ENCODE data around the gene CAMTA1. TPM values are rescaled to one million over a fixed set of nuclear protein-coding genes. Genes with fewer than 3 reads are reported as not detected.

CAMTA1 gene
- total RNA-seq, 1 experiment from 2014 or later, result 85.2 TPM

GRCh38 chr1:7438396-7438785, 653.1 kb downstream of the CAMTA1 start:
- peaks cover 7% of the 10 kb centered on the region for H3K4me1 ChIP-seq (ENCODE audit: insufficient read depth, low read length, poor library complexity, severe bottlenecking)
- no peak overlapping the region for H3K4me3 ChIP-seq (ENCODE audit: low read depth, low read length, poor library complexity, severe bottlenecking)
- ChIA-PET CTCF (no interaction called here), POLR2A (ENCODE audit: low non-redundant PET) (no interaction called here)
- no peak overlapping the region for H3K27ac ChIP-seq (ENCODE audit: low read depth, low read length, poor library complexity, severe bottlenecking)
- H3K36me3 ChIP-seq (ENCODE audit: insufficient read depth, low read length, poor library complexity, severe bottlenecking), result no peaks in the 10 kb centered on the region
- H3K27me3 ChIP-seq (replicated peaks; ENCODE audit: insufficient read depth, low read depth, low read length, poor library complexity), result no peaks in the 10 kb centered on the region
- TF ChIP-seq, protein P1, sequence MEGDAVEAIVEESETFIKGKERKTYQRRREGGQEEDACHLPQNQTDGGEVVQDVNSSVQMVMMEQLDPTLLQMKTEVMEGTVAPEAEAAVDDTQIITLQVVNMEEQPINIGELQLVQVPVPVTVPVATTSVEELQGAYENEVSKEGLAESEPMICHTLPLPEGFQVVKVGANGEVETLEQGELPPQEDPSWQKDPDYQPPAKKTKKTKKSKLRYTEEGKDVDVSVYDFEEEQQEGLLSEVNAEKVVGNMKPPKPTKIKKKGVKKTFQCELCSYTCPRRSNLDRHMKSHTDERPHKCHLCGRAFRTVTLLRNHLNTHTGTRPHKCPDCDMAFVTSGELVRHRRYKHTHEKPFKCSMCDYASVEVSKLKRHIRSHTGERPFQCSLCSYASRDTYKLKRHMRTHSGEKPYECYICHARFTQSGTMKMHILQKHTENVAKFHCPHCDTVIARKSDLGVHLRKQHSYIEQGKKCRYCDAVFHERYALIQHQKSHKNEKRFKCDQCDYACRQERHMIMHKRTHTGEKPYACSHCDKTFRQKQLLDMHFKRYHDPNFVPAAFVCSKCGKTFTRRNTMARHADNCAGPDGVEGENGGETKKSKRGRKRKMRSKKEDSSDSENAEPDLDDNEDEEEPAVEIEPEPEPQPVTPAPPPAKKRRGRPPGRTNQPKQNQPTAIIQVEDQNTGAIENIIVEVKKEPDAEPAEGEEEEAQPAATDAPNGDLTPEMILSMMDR (conservative IDR thresholded peaks at IDR 0.05; ENCODE audit: low read depth, low read length), result no peak
- no peak for TF ChIP-seq EZH2 (IDR thresholded peaks at IDR 0.05; ENCODE audit: borderline replicate concordance, low read depth, low read length, poor library complexity, severe bottlenecking)
- no TSS peak for BruUV-seq (replicated peaks)
- no peak for DNase-seq (ENCODE audit: low spot score)
- intact Hi-C loops (cut with micrococcal nuclease; ENCODE audit: unreplicated experiment), result no loop called here
- H3K9me3 ChIP-seq (ENCODE audit: low read depth, low read length, poor library complexity, severe bottlenecking), result no peaks in the 10 kb centered on the region

GRCh38 chr1:7438921-7439655, 653.8 kb downstream of the CAMTA1 start:
- H3K4me3 ChIP-seq (ENCODE audit: low read depth, low read length, poor library complexity, severe bottlenecking), result no peak overlapping the region
- peaks cover 7% of the 10 kb centered on the region for H3K4me1 ChIP-seq (ENCODE audit: insufficient read depth, low read length, poor library complexity, severe bottlenecking)
- H3K27me3 ChIP-seq (replicated peaks; ENCODE audit: insufficient read depth, low read depth, low read length, poor library complexity), result no peaks in the 10 kb centered on the region
- ChIA-PET POLR2A (ENCODE audit: low non-redundant PET) (no interaction called here), CTCF (no interaction called here)
- no peaks in the 10 kb centered on the region for H3K9me3 ChIP-seq (ENCODE audit: low read depth, low read length, poor library complexity, severe bottlenecking)
- DNase-seq (ENCODE audit: low spot score), result no peak
- no peaks in the 10 kb centered on the region for H3K36me3 ChIP-seq (ENCODE audit: insufficient read depth, low read length, poor library complexity, severe bottlenecking)
- no TSS peak for BruUV-seq (replicated peaks)
- intact Hi-C loops (cut with micrococcal nuclease; ENCODE audit: unreplicated experiment), result no loop called here
- no peak for TF ChIP-seq EZH2 (IDR thresholded peaks at IDR 0.05; ENCODE audit: borderline replicate concordance, low read depth, low read length, poor library complexity, severe bottlenecking)
- TF ChIP-seq, protein P1 (conservative IDR thresholded peaks at IDR 0.05; ENCODE audit: low read depth, low read length), result no peak
- H3K27ac ChIP-seq (ENCODE audit: low read depth, low read length, poor library complexity, severe bottlenecking), result no peak overlapping the region

DNA sequence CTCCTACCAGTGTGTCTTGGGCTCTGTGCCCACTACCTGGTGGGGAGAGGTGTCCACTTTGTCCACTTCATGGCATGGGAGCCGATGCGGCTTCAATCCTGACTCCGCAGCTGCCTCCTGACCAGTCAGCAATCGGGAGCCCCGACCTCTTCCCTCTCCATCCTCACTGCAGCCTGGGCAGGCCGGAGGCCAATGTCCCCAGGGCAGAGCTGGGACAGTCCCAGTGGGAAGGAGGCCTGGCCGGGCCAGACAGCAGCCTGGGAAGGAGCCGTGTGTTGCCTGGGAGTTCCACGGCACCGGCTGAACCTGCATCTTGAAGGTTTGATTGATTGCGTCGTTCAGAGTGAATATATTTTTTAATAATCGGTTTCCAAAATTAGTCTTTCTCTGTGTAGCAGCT, 654.9 kb downstream of the CAMTA1 start:
- intact Hi-C loops (cut with micrococcal nuclease; ENCODE audit: unreplicated experiment), result no loop called here

More for the DNA sequence above, 654.9 kb downstream of the CAMTA1 start:
- Histone ChIP-seq H3K9me3 (ENCODE audit: low read depth, low read length, poor library complexity, severe bottlenecking) (no peaks in the 10 kb centered on the region), H3K4me3 (ENCODE audit: low read depth, low read length, poor library complexity, severe bottlenecking) (no peak overlapping the region), H3K27me3 (replicated peaks; ENCODE audit: insufficient read depth, low read depth, low read length, poor library complexity) (no peaks in the 10 kb centered on the region), H3K27ac (ENCODE audit: low read depth, low read length, poor library complexity, severe bottlenecking) (no peak overlapping the region), H3K36me3 (ENCODE audit: insufficient read depth, low read length, poor library complexity, severe bottlenecking) (no peaks in the 10 kb centered on the region), H3K4me1 (ENCODE audit: insufficient read depth, low read length, poor library complexity, severe bottlenecking) (peaks cover 7% of the 10 kb centered on the region)
- no TSS peak for BruUV-seq (replicated peaks)
- DNase-seq (ENCODE audit: low spot score), result no peak
- CTCF ChIA-PET, result no interaction called here
- POLR2A ChIA-PET (ENCODE audit: low non-redundant PET), result no interaction called here
- TF ChIP-seq, protein P1 (conservative IDR thresholded peaks at IDR 0.05; ENCODE audit: low read depth, low read length), result no peak
- TF ChIP-seq EZH2 (IDR thresholded peaks at IDR 0.05; ENCODE audit: borderline replicate concordance, low read depth, low read length, poor library complexity, severe bottlenecking), result no peak

Data from A673 (cell line).